Mucosa of descending colon (tissue), 3 donors: Measurements from ENCODE around the gene GAK. TPM values are rescaled to one million over a fixed set of nuclear protein-coding genes. Genes with fewer than 3 reads are reported as not detected.

Source experiments
- ATAC-seq: fragments of 200-7000 bp; cut with Tn5 transposase; one replicate; pipeline ENCODE4 v1.9.1; 2020; ENCODE audit warnings: mild to moderate bottlenecking, moderate library complexity
- DNase-seq, 3 donors: peaks; one replicate each; pipeline ENCODE4 v3.0.0-alpha.2; 2020
- H3K36me3 ChIP-seq: fragments of 200-600 bp; one replicate; pipeline ENCODE4 v1.8.0; 2021; ENCODE audit warnings: low read depth, mild to moderate bottlenecking
- H3K4me1 ChIP-seq: fragments of 200-600 bp; one replicate; pipeline ENCODE4 v1.8.0; 2021; ENCODE audit warnings: low read depth, mild to moderate bottlenecking
- H3K4me3 ChIP-seq: fragments of 200-600 bp; one replicate; pipeline ENCODE4 v1.8.0; 2021; ENCODE audit warnings: mild to moderate bottlenecking
- H3K9me3 ChIP-seq: fragments of 200-600 bp; one replicate; pipeline ENCODE4 v1.8.0; 2021; ENCODE audit warnings: mild to moderate bottlenecking
- CTCF ChIP-seq: fragments of 200-600 bp; IDR thresholded peaks from one replicate; pipeline ENCODE4 v1.8.0; 2022; ENCODE audit warnings: antibody characterized with exemption, mild to moderate bottlenecking
- intact Hi-C, 2 donors: fragments of 100-400 bp; cut with DNase I in 1 of 2; cut with micrococcal nuclease in 1 of 2; formaldehyde crosslinking; loops; one replicate each; pipeline versions ENCODE4 v1.11.0 to v1.11.1; 2022; cut with DNase I, micrococcal nuclease
- total RNA-seq, 3 donors: library from RNA; stranded (reverse); fragmentation: NEBNext Ultra II Directional in 2 of 3; extraction: Animal tissue kit (Norgen Biotek cat#: 25700) in 2 of 3; gene quantifications; one replicate each; pipeline versions ENCODE4 v1.2.1 to v1.2.4, GENCODE V29; 2021 to 2023
- donor health status: DM: no; HTN: no; CAD: no; lungs with moderate emphysema.
- donor health status: DM: no; HTN: no; CAD: no.
- donor health status: DM: no; HTN: yes; CAD: no.

The GAK gene
- total RNA-seq, 3 donors from 2014 or later = 155 to 259 (median 244) TPM

DNA sequence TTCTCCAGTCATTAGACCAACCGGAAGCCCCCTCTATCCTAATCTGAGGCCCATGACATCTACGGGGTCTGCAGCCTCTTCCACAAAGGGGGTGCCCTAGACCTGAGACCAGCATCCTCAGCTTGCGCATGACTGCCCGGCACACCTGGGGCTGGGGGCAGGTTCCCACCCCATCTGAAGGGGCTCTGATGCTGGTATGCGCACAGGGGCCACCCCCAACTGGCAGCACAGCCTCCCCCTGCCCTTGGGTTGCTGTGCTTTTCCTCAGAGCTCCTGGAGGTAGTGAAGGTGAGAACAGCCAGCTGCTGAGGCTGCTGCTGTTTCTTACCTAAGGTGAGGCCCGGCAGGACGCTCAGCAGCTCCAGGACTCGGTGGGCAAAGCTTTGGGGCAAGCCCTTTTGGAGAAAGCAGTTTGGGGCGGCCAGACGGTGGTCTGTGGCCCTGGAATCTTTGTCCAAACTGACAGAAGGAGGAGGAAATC, 87.3 kb downstream of the GAK start:
- intact Hi-C loops = no loop called here
- no peak for TF ChIP-seq CTCF
- no peak for ATAC-seq

DNA sequence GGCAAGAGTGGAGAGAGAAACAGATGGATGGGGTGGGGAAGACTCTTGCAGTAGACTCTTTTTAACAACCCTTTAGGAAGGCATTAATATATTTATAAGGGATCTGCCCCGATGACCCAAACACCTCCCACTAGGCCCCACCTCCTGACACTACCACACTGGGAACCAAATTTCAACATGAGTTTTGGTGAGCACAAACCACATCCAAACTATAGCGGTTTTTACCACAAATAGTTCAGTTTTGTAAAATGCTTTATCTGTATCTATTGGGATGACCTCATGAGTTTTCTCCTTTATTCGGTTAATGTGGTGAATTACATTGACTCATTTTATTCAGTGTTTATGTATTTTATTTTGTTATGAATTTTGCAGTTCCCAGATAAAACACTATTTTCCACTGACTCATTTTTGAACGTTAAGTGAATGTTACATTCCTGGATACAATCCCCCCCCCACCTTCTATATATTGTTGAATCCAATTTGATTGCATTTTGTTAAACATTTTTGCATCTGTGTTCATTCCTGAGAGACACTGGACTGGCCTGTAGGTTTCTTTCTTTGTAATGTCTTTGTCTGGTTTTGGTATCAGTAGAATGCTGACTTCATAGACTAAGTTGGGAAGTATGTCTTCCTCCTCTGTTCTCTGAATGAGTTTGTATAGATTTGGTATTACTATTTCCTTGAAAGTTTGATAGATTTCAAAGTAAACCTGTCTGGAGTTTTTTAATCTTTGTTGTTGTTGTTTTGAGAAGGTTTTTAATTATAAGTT, 92.3 kb downstream of the GAK start:
- no peak for ATAC-seq

More for the DNA sequence above, 87.3 kb downstream of the GAK start:
- H3K9me3 ChIP-seq = no peaks in the 10 kb centered on the region
- DNase-seq = peak in 1 of 3 donors; percentile 34
- H3K36me3 ChIP-seq = no peaks in the 10 kb centered on the region
- H3K4me1 ChIP-seq = no peaks in the 10 kb centered on the region
- H3K4me3 ChIP-seq = no peak overlapping the region

GRCh38 chr4:837772-838171, 94.3 kb downstream of the GAK start:
- Histone ChIP-seq H3K36me3 (no peaks in the 10 kb centered on the region), H3K9me3 (peaks cover 11% of the 10 kb centered on the region), H3K4me1 (no peaks in the 10 kb centered on the region), H3K4me3 (no peak overlapping the region)
- intact Hi-C loops = no loop called here
- ATAC-seq = no peak
- DNase-seq = no peak
- TF ChIP-seq CTCF = no peak

More for the DNA sequence above, 92.3 kb downstream of the GAK start:
- Histone ChIP-seq H3K36me3 (no peaks in the 10 kb centered on the region), H3K4me3 (no peak overlapping the region), H3K4me1 (no peaks in the 10 kb centered on the region), H3K9me3 (peaks cover 11% of the 10 kb centered on the region)
- no peak for DNase-seq
- TF ChIP-seq CTCF = no peak
- intact Hi-C loops = no loop called here

GRCh38 chr4:836750-837301, 95.3 kb downstream of the GAK start:
- Histone ChIP-seq H3K9me3 (peaks cover 11% of the 10 kb centered on the region), H3K4me1 (no peaks in the 10 kb centered on the region), H3K4me3 (no peak overlapping the region), H3K36me3 (no peaks in the 10 kb centered on the region)
- ATAC-seq = no peak
- intact Hi-C loops = no loop called here
- no peak for DNase-seq
- TF ChIP-seq CTCF = no peak

GRCh38 chr4:836003-836511, 96.1 kb downstream of the GAK start:
- Histone ChIP-seq H3K9me3 (peaks cover 11% of the 10 kb centered on the region), H3K36me3 (no peaks in the 10 kb centered on the region), H3K4me3 (no peak overlapping the region), H3K4me1 (no peaks in the 10 kb centered on the region)
- ATAC-seq (no peak), DNase-seq (no peak)
- intact Hi-C loops = no loop called here
- TF ChIP-seq CTCF = no peak
